Psoas muscle (tissue), 8 donors: ENCODE results near the gene CYSLTR2. TPM values are rescaled to one million over a fixed set of nuclear protein-coding genes. Genes with fewer than 3 reads are reported as not detected.

ENCODE experiments used
- ATAC-seq, 4 donors: fragments of 200-7000 bp; cut with Tn5 transposase; one replicate each; pipeline ENCODE4 v1.9.1; 2020; ENCODE audit warnings: moderate library complexity in 3 of 4, mild to moderate bottlenecking in 2 of 4
- DNase-seq, 2 donors: peaks; one replicate each; pipeline ENCODE4 v3.0.0-alpha.2; 2020
- H3K27ac ChIP-seq: fragments of 200-600 bp; one replicate; pipeline ENCODE4 v1.8.0; 2022
- H3K27me3 ChIP-seq, 3 donors: fragments of 200-600 bp in 1 of 3; one replicate each; pipeline versions ENCODE4 v1.6.1 to v1.8.0; 2013 to 2022; ENCODE audit warnings: low read length in 2 of 3, mild to moderate bottlenecking in 2 of 3, moderate library complexity in 1 of 3; ENCODE audit not compliant: insufficient read depth in 3 of 3
- H3K36me3 ChIP-seq, 2 donors: fragments of 200-600 bp in 1 of 2; one replicate each; pipeline versions ENCODE4 v1.6.1 to v1.8.0; 2013 to 2022; ENCODE audit warnings: low read depth in 1 of 2, mild to moderate bottlenecking in 1 of 2, moderate library complexity in 1 of 2; ENCODE audit not compliant: insufficient read depth in 1 of 2
- H3K4me1 ChIP-seq: fragments of 200-600 bp; one replicate; pipeline ENCODE4 v1.8.0; 2022
- H3K4me3 ChIP-seq: fragments of 200-600 bp; one replicate; pipeline ENCODE4 v1.8.0; 2022; ENCODE audit warnings: mild to moderate bottlenecking
- H3K9me3 ChIP-seq: fragments of 200-600 bp; one replicate; pipeline ENCODE4 v1.8.0; 2022
- CTCF ChIP-seq: fragments of 200-600 bp; IDR thresholded peaks from one replicate; pipeline ENCODE4 v1.8.0; 2022; ENCODE audit warnings: antibody characterized with exemption
- WGBS, 3 donors: extraction: QIAGEN DNeasy Blood & Tissue Kit; methylation state at CpG; one replicate each; pipeline versions ENCODE4 v1.1.6 to v1.1.7; 2013; 5-methylcytosine and 5-hydroxymethylcytosine counted together
- intact Hi-C, 2 donors: fragments of 100-400 bp; cut with DNase I; formaldehyde crosslinking; loops; one replicate each; pipeline versions ENCODE4 v1.11.0 to v1.14.2; 2022
- polyA plus RNA-seq, 3 donors: library from polyadenylated mRNA; stranded (reverse); fragments of 200-250 nt; gene quantifications; one replicate each; pipeline ENCODE4 v1.2.3, GENCODE V29; 2013
- total RNA-seq, 4 donors: library from RNA; stranded (reverse); fragmentation: NEBNext Ultra II Directional in 2 of 4; extraction: Animal tissue kit (Norgen Biotek cat#: 25700) in 2 of 4; gene quantifications; one replicate each; pipeline versions ENCODE4 v1.2.1 to v1.2.4, GENCODE V29; 2021 to 2023
- donor health status: healthy with polysubstance abuse.
- donor health status: DM: no; HTN: no; CAD: no; lungs with moderate emphysema.
- donor health status: Bipolar disorder and iron deficiency.
- donor health status: healthy.
- donor health status: DM: yes; HTN: yes; CAD: no.
- donor health status: DM: no; HTN: no; CAD: no.
- donor health status: DM: no; HTN: no; CAD: no.
- donor health status: DM: yes; HTN: yes; CAD: no.

The CYSLTR2 gene
- total and polyA plus RNA-seq, 7 donors = 0.01 to 0.49 (median 0.04) TPM; not detected in 1

- H3K4me1 ChIP-seq = no peaks in the 10 kb centered on the region
- H3K9me3 ChIP-seq = no peaks in the 10 kb centered on the region
- no peak for ATAC-seq
- WGBS, 3 donors = 75 to 88% (median 84%) methylated on average over 2 of the region's 2 CpGs
- no peaks in the 10 kb centered on the region for H3K27me3 ChIP-seq
- no peak overlapping the region for H3K27ac ChIP-seq
- no peak overlapping the region for H3K4me3 ChIP-seq
- intact Hi-C loops = no loop called here
- no peaks in the 10 kb centered on the region for H3K36me3 ChIP-seq
- TF ChIP-seq CTCF = no peak
- DNase-seq = no peak
These were observed 12.3 kb upstream of the CYSLTR2 start for GRCh38 chr13:48641404-48641803.

GRCh38 chr13:48642061-48642460 is 11.7 kb upstream of the CYSLTR2 start:
- Histone ChIP-seq H3K4me1 (no peaks in the 10 kb centered on the region), H3K36me3 (no peaks in the 10 kb centered on the region), H3K9me3 (no peaks in the 10 kb centered on the region), H3K27me3 (no peaks in the 10 kb centered on the region), H3K27ac (no peak overlapping the region), H3K4me3 (no peak overlapping the region)
- no peak for TF ChIP-seq CTCF
- intact Hi-C loops = no loop called here
- no peak for ATAC-seq
- 89 to 93% (median 90%) methylated on average over 6 of the region's 6 CpGs for WGBS, 3 donors
- DNase-seq = no peak

- H3K4me3 ChIP-seq = no peak overlapping the region
- DNase-seq (no peak), ATAC-seq (no peak)
- H3K27ac ChIP-seq = no peak overlapping the region
- no peaks in the 10 kb centered on the region for H3K36me3 ChIP-seq
- TF ChIP-seq CTCF = no peak
- WGBS, 3 donors = 71 to 82% (median 78%) methylated on average over 1 of the region's 1 CpG
- intact Hi-C loops = no loop called here
- H3K9me3 ChIP-seq = no peaks in the 10 kb centered on the region
- no peaks in the 10 kb centered on the region for H3K4me1 ChIP-seq
- no peaks in the 10 kb centered on the region for H3K27me3 ChIP-seq
These were observed 10.6 kb upstream of the CYSLTR2 start for GRCh38 chr13:48643159-48643558.

GRCh38 chr13:48644141-48644540 is 9.6 kb upstream of the CYSLTR2 start:
- DNase-seq = no peak
- intact Hi-C loops = no loop called here
- 82 to 87% (median 83%) methylated on average over 5 of the region's 5 CpGs for WGBS, 3 donors

More at GRCh38 chr13:48644141-48644540, 9.6 kb upstream of the CYSLTR2 start:
- Histone ChIP-seq H3K27me3 (no peaks in the 10 kb centered on the region), H3K36me3 (no peaks in the 10 kb centered on the region), H3K27ac (no peak overlapping the region), H3K9me3 (no peaks in the 10 kb centered on the region), H3K4me1 (no peaks in the 10 kb centered on the region), H3K4me3 (no peak overlapping the region)
- no peak for ATAC-seq
- TF ChIP-seq CTCF = no peak
